ENCODE measurements around the gene SECTM1. TPM values are rescaled to one million over a fixed set of nuclear protein-coding genes. Genes with fewer than 3 reads are reported as not detected.
"Not testable (repeated sequence)": the region's sequence is repeated elsewhere in the genome, so short reads cannot be mapped to it uniquely, and the experiment has no call there.

SECTM1 gene
- total RNA-seq (1 to 10 TPM; 1.3 to 5.1 (median 4.4) TPM), total RNA-seq (1.9 to 12.8 (median 3.5) reads per million in 29 experiments)
- 2.4 TPM for total RNA-seq (2013)

GRCh38 chr17:82333279-82334171 is at the start of gene SECTM1:
Gene SECTM1, minus strand, starts transcription at chr17:82333766. Its CDS starts 6,526 bp downstream, at chr17:82327240.
- WGBS (ENCODE audit: insufficient coverage) = 6% methylated on average over 78 of the region's 90 CpGs
- Mint-ChIP-seq H3K27ac (peak within 1 kb of the TSS; percentile 84 to 100), H3K4me3 (peak within 1 kb of the TSS; percentile 95 to 98 (median 96)), H3K27me3 (peaks cover 3 to 6% of the 10 kb centered on the region in 2 donors), H3K4me1 (peaks cover 24 to 30% (median 25%) of the 10 kb centered on the region in 3 donors), H3K9me3 (no peaks in the 10 kb centered on the region), H3K36me3 (no peaks in the 10 kb centered on the region)
- ATAC-seq (replicated peaks in 1 of 4) = peak; percentile 37 to 64 (median 46)
- ChIA-PET CTCF (interaction anchor here (0.6 to 0.9 kb wide), 3 partner anchors 17 to 229 kb away, joined by 3 to 4 read pairs (median 4); no protein-coding TSS in a partner anchor), POLR2A (no interaction called here)
- H3K9me3 ChIP-seq = no peaks in the 10 kb centered on the region
- DNase-seq = peak in 2 of 35 experiments; percentile 21 to 36
- no peaks in the 10 kb centered on the region for H3K36me3 ChIP-seq (ENCODE audit: control insufficient read depth in 2 of 2, extremely low read depth in 1 of 2, insufficient read depth in 1 of 2, low read length in 1 of 2)
- H3K4me3 ChIP-seq (ENCODE audit: control insufficient read depth in 1 of 2, extremely low read depth in 1 of 2, low read length in 1 of 2) = peak within 1 kb of the TSS; percentile 62 to 74
- H3K4me1 ChIP-seq (ENCODE audit: control insufficient read depth in 1 of 2, extremely low read depth in 1 of 2, insufficient read depth in 2 of 2, low read length in 2 of 2) = peaks cover 6 to 35% of the 10 kb centered on the region in 2 experiments
- H3K27me3 ChIP-seq (replicated peaks in 1 of 2; ENCODE audit: control insufficient read depth in 2 of 2, extremely low read depth in 1 of 2, insufficient read depth in 2 of 2, low read length in 1 of 2) = peaks cover 0 to 54% of the 10 kb centered on the region in 2 experiments
- H3K27ac ChIP-seq (ENCODE audit: low read length) = peak within 1 kb of the TSS; percentile 62

DNA sequence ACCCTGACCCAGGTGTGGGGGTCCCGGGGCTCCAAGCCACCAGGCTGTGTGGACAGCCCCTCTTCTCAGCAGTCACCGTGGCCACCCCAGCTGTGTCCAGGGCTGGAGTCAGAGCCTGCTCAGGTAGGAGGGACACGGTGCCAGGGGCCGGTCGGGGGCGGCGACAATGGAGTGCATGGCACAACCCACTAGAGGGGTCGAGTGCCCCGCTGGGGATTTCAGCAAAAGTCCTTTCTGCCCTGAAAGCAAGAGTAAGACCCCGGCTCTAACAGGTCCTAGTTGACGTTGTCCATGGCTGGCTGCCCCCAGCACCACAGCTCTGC is 49.3 kb upstream of the SECTM1 start:
- 80% methylated on average over 11 of the region's 11 CpGs for WGBS (ENCODE audit: insufficient coverage)
- H3K4me3 Mint-ChIP-seq = no peak overlapping the region

DNA sequence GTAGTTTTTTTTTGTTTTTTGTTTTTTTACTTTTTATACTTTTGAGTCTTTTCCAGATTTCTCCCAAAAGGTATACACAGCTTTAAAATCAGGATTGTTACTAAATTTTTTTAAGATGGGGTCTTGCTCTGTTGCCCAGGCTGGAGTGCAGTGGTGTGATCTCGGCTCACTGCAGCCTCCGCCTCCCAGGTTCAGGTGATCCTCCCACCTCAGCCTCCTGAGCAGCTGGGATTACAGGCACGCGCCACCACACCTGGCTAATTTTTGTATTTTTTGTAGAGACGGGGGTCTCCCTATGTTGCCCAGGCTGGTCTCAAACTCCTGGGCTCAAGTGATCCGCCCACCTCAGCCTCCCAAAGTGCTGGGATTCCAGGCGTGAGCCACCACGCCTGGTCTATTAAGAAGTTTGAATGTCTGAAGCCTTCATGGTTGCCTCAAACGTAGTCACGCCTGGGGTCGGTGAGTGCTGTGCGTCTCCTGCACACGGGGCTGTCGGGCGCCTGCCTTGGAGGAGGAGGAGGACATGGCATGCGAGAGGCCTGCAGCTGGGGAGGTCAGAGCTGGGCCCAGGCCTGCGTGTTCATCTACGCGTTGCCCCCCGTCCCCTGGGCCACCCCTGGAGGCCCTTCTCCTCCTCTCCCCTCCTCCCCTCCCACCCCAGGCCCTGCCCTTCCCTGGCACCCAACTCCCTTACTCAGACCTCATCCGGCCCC is 48.8 kb upstream of the SECTM1 start:
- H3K4me3 ChIP-seq (ENCODE audit: control insufficient read depth in 1 of 2, extremely low read depth in 1 of 2, low read length in 1 of 2); H3K9me3 Mint-ChIP-seq; DNase-seq; H3K27ac Mint-ChIP-seq; ATAC-seq (replicated peaks in 1 of 4); POLR2A ChIA-PET; H3K36me3 Mint-ChIP-seq; H3K27ac ChIP-seq (ENCODE audit: low read length); H3K36me3 ChIP-seq (ENCODE audit: control insufficient read depth in 2 of 2, extremely low read depth in 1 of 2, insufficient read depth in 1 of 2, low read length in 1 of 2); H3K4me3 Mint-ChIP-seq; H3K9me3 ChIP-seq: not testable (repeated sequence)
- H3K27me3 Mint-ChIP-seq = peaks cover 21 to 44% of the 10 kb centered on the region in 2 donors
- WGBS (ENCODE audit: insufficient coverage) = 79% methylated on average over 10 of the region's 21 CpGs
- peaks cover 2 to 11% (median 10%) of the 10 kb centered on the region in 3 donors for H3K4me1 Mint-ChIP-seq
- CTCF ChIA-PET = interaction anchor here (0.6 to 0.7 kb wide), 2 partner anchors 279 to 400 kb away, joined by 3 to 8 read pairs; no protein-coding TSS in a partner anchor
- peaks cover 0 to 11% of the 10 kb centered on the region in 2 experiments for H3K4me1 ChIP-seq (ENCODE audit: control insufficient read depth in 1 of 2, extremely low read depth in 1 of 2, insufficient read depth in 2 of 2, low read length in 2 of 2)
- peaks cover 0 to 72% of the 10 kb centered on the region in 2 experiments for H3K27me3 ChIP-seq (replicated peaks in 1 of 2; ENCODE audit: control insufficient read depth in 2 of 2, extremely low read depth in 1 of 2, insufficient read depth in 2 of 2, low read length in 1 of 2)

More for the DNA sequence above, 49.3 kb upstream of the SECTM1 start:
- Histone ChIP-seq H3K4me3 (ENCODE audit: control insufficient read depth in 1 of 2, extremely low read depth in 1 of 2, low read length in 1 of 2) (no peak overlapping the region), H3K27ac (ENCODE audit: low read length) (no peak overlapping the region), H3K36me3 (ENCODE audit: control insufficient read depth in 2 of 2, extremely low read depth in 1 of 2, insufficient read depth in 1 of 2, low read length in 1 of 2) (no peaks in the 10 kb centered on the region), H3K4me1 (ENCODE audit: control insufficient read depth in 1 of 2, extremely low read depth in 1 of 2, insufficient read depth in 2 of 2, low read length in 2 of 2) (peaks cover 0 to 13% of the 10 kb centered on the region in 2 experiments), H3K27me3 (replicated peaks in 1 of 2; ENCODE audit: control insufficient read depth in 2 of 2, extremely low read depth in 1 of 2, insufficient read depth in 2 of 2, low read length in 1 of 2) (peaks cover 0 to 73% of the 10 kb centered on the region in 2 experiments), H3K9me3 (no peaks in the 10 kb centered on the region)
- ChIA-PET POLR2A (no interaction called here), CTCF (interaction anchor here in 1 of 2 donors (0.7 kb wide), 1 partner anchor 399 kb away, joined by 3 read pairs; no protein-coding TSS in a partner anchor)
- ATAC-seq (replicated peaks in 1 of 4) (no peak), DNase-seq (no peak)
- Mint-ChIP-seq H3K4me1 (peaks cover 3 to 16% (median 15%) of the 10 kb centered on the region in 3 donors), H3K27me3 (peaks cover 21 to 42% of the 10 kb centered on the region in 2 donors), H3K27ac (no peak overlapping the region), H3K9me3 (no peaks in the 10 kb centered on the region), H3K36me3 (no peaks in the 10 kb centered on the region)

- H3K4me3 ChIP-seq (ENCODE audit: control insufficient read depth in 1 of 2, extremely low read depth in 1 of 2, low read length in 1 of 2); H3K36me3 ChIP-seq (ENCODE audit: control insufficient read depth in 2 of 2, extremely low read depth in 1 of 2, insufficient read depth in 1 of 2, low read length in 1 of 2); H3K9me3 Mint-ChIP-seq; ATAC-seq (replicated peaks in 1 of 4); POLR2A ChIA-PET; H3K4me1 ChIP-seq (ENCODE audit: control insufficient read depth in 1 of 2, extremely low read depth in 1 of 2, insufficient read depth in 2 of 2, low read length in 2 of 2); H3K27ac ChIP-seq (ENCODE audit: low read length); H3K9me3 ChIP-seq; DNase-seq; H3K36me3 Mint-ChIP-seq; H3K4me3 Mint-ChIP-seq: not testable (repeated sequence)
- Mint-ChIP-seq H3K4me1 (peaks cover 2 to 11% (median 8%) of the 10 kb centered on the region in 3 donors), H3K27ac (peak overlapping the region in 1 of 2 donors; percentile 37), H3K27me3 (peaks cover 21 to 44% of the 10 kb centered on the region in 2 donors)
- CTCF ChIA-PET = interaction anchor here in 1 of 2 donors (0.6 kb wide), 1 partner anchor 279 kb away, joined by 8 read pairs; no protein-coding TSS in a partner anchor
- peaks cover 0 to 65% of the 10 kb centered on the region in 2 experiments for H3K27me3 ChIP-seq (replicated peaks in 1 of 2; ENCODE audit: control insufficient read depth in 2 of 2, extremely low read depth in 1 of 2, insufficient read depth in 2 of 2, low read length in 1 of 2)
- 60% methylated on average over 2 of the region's 10 CpGs for WGBS (ENCODE audit: insufficient coverage)
Observed at GRCh38 chr17:82381703-82382009, 48.1 kb upstream of the SECTM1 start.

DNA sequence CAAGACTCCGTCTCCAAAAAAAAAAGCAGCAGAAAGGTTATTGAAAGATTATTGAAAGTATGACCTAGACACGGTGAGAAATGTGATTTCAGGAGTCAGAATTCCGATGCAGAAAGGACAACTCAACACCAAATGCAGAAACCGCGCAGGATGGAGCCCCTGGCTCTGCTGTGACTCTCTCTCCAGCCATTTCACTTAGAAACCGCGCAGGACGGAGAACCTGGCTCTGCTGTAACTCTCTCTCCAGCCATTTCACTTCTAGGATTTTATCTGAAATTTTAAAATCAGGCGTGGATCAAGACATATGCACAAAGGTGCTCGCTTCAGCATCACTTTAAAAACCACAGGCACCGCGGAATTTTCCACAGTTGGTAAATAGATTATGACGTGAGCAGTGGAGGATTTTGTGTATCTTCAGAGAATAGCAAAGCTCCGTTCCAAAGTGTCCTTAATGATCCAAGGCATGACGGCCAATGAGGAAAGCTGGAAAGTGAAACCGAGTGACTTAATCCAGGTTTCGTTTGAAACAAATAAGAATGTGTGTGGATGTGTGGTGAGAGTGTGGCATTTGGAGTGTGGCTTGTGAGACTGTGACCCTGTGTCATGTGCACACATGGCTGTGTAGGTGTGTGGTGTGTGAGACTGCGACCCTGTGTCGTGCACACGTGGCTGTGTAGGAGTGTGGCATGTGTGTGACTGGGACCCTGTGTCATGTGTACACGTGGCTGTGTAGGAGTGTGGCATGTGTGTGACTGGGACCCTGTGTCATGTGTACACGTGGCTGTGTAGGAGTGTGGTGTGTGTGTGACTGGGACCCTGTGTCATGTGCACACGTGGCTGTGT is 47.5 kb upstream of the SECTM1 start:
- H3K9me3 Mint-ChIP-seq = no peaks in the 10 kb centered on the region
- no peak overlapping the region for H3K4me3 Mint-ChIP-seq
- Histone ChIP-seq H3K36me3 (ENCODE audit: control insufficient read depth in 2 of 2, extremely low read depth in 1 of 2, insufficient read depth in 1 of 2, low read length in 1 of 2) (no peaks in the 10 kb centered on the region), H3K4me1 (ENCODE audit: control insufficient read depth in 1 of 2, extremely low read depth in 1 of 2, insufficient read depth in 2 of 2, low read length in 2 of 2) (no peaks in the 10 kb centered on the region), H3K9me3 (no peaks in the 10 kb centered on the region), H3K4me3 (ENCODE audit: control insufficient read depth in 1 of 2, extremely low read depth in 1 of 2, low read length in 1 of 2) (no peak overlapping the region), H3K27me3 (replicated peaks in 1 of 2; ENCODE audit: control insufficient read depth in 2 of 2, extremely low read depth in 1 of 2, insufficient read depth in 2 of 2, low read length in 1 of 2) (peaks cover 0 to 66% of the 10 kb centered on the region in 2 experiments), H3K27ac (ENCODE audit: low read length) (no peak overlapping the region)
- H3K36me3 Mint-ChIP-seq = no peaks in the 10 kb centered on the region
- DNase-seq (no peak), ATAC-seq (replicated peaks in 1 of 4) (no peak)
- POLR2A ChIA-PET = no interaction called here
- peaks cover 2 to 11% (median 8%) of the 10 kb centered on the region in 3 donors for H3K4me1 Mint-ChIP-seq
- H3K27me3 Mint-ChIP-seq = peaks cover 21 to 45% of the 10 kb centered on the region in 2 donors
- CTCF ChIA-PET = interaction anchor here in 1 of 2 donors (0.6 kb wide), 2 partner anchors 135 to 280 kb away, joined by 3 to 8 read pairs; no protein-coding TSS in a partner anchor
- 60% methylated on average over 15 of the region's 23 CpGs for WGBS (ENCODE audit: insufficient coverage)
- H3K27ac Mint-ChIP-seq = peak overlapping the region in 1 of 2 donors; percentile 37

All from T-cell (primary cell).